Dedifferentiated amniotic fluid mesenchymal stem cell (primary cell): ENCODE measurements around the gene TNFSF11.
A peak's percentile ranks its signal among the peaks of the same experiment; 100 is the strongest.

ENCODE experiments used
- DNase-seq: peaks from one replicate; pipeline ENCODE4 v3.0.0-alpha.2; 2016; ENCODE audit errors: extremely low spot score

Gene TNFSF11

DNA sequence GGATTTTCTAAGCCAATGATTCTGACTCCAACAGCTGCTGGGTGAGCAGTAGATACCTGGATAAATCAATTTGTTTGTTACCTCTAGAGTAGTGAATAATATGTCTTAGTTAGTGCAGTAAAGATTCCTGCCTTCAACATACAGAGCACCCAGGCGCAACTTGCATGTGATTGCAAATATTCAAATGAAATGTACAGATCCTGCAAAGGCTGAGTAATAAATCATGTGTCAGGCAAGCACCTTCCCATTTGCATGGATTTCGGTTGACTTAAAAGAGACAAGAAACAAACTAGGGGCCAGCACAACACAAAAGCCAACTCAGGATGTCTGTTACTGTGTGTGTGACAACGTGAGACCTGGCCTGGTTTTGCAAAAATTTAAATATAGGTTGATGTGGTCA is 79.7 kb downstream of the TNFSF11 start:
- no peak for DNase-seq

- no peak for DNase-seq
Observed at GRCh38 chr13:42654212-42654611, 80.3 kb downstream of the TNFSF11 start.

DNA sequence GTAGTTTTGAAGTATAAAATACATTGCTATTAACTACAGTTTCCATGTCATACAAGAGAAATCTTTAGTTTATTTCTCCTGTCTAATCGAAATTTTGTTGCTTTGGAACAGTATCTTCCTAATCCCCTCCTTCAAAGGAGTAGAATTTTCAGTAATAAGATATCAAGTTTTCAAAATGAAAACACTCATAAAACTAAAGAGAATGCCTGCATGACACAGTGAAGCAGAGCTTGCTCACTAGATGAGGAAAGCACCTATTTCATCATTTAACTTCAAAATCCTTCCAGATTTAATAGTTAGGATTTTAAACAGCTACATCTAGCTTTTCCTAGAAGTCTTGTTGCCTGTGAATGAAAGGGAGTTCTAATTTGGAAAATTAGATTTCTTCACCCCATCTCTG is 80.8 kb downstream of the TNFSF11 start:
- peak; percentile 23 for DNase-seq

DNA sequence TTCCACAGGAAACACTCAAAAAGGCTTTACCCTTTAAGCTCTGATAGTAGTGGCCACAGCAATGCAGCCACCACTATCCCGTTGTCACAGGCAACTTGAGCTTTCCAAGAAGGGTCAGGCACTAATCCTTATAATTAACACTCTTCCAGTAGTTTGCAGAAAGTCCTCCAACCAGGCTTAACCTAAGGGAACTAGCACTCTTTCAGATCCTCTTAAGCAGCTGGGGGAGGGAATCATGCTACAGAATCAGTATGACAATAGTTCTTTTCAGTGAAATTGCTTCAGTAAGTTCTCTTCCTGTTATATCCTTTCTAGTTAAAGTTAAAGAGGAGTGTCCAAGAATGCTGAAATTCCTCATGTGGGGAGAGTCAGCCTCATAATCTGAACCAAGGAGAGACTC is 82.2 kb downstream of the TNFSF11 start:
- DNase-seq, result no peak

- no peak for DNase-seq
Observed at GRCh38 chr13:42656958-42657357, 83.0 kb downstream of the TNFSF11 start.
